ENCODE results near the gene NELFB.

Gene NELFB

DNA sequence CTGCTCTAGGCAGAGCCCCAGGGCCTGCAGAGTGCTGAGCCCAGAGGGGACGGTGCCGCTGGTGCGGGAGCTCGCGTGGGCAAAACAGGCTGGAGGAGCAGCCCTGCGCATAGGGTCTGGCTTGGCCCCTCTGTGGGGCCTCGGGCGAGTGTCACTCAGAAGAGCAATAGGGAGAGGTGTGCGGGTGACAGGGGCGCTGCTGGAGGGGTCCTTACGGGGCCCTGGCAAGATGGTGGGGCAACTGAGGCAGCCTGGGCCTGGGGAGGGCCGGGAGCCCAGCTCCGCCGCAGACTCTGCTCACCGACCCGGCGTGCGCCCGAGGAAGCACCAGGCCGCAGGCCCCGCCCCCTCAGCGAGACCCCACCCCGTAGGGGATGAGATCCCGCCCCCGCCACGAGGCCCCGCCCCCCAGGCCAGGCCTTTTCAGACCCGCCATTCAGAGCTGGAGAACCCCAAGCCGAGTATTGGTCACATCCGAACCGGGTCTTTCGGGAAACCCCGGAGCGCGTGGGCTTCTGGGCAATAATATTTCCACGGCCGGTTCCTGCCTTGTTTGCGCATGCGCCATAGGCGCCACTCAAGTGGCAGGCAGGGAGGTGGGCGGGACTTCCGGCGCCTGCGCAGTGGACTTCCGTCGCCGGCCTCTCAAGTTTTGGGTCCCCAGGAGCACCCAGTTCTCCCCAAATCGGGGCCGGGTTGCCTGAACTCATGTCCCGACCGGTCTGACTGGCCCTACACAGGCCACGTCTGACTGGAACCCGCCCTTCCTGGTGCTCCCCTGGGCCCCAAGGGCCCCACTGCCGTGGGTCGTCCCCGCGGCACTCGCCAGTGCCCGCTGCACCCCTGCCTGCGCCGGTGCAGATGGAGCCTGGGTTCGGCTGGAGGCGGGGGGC, 31.8 kb upstream of the NELFB start:
- DNase-seq (ENCODE audit: low spot score): peak; percentile 97

DNA sequence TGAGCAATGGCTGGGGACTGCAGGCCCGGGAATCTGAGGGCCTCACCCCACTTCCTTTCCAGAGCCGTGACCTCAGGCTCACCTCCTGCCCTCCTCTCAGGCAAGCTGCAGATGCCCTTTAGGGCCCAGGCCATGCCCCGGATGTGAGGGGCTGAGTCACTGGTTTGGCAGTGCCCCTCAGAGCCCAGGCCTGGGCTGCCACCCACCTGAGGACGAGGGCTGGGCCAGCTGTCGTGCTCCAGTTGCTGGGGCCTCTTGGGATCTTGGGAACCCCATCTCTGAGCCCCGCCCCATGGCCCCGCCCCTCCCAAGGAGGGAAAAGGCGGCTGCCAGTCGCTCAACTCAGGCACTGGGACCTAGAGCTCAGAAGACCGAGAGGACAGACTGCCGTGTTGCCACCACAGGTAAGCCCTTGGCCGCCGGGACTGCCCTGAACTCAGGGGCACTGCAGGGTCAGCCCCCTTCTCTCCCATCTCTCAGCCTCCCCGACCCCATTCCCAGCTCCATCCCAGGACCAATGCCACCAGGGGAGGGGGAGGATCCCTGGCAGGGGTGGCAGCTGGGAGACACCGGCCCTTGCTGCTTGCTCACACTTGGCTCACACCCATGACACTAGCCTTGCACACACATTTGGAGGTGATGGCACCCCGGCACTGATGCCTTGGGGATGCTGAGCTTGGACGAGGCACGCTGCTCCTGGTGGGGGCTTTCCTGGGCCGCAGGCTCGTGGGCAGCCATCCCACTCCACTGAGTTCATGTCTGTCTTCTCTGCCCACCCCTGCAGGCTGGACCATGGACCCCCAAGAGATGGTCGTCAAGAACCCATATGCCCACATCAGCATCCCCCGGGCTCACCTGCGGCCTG, 30.1 kb upstream of the NELFB start, which contains the start of gene CYSRT1:
CYSRT1 (plus strand) TSS at position 345 of the 865 bp plus-strand sequence; CDS start at position 793, 448 bp downstream.
- DNase-seq (ENCODE audit: low spot score): no peak

DNA sequence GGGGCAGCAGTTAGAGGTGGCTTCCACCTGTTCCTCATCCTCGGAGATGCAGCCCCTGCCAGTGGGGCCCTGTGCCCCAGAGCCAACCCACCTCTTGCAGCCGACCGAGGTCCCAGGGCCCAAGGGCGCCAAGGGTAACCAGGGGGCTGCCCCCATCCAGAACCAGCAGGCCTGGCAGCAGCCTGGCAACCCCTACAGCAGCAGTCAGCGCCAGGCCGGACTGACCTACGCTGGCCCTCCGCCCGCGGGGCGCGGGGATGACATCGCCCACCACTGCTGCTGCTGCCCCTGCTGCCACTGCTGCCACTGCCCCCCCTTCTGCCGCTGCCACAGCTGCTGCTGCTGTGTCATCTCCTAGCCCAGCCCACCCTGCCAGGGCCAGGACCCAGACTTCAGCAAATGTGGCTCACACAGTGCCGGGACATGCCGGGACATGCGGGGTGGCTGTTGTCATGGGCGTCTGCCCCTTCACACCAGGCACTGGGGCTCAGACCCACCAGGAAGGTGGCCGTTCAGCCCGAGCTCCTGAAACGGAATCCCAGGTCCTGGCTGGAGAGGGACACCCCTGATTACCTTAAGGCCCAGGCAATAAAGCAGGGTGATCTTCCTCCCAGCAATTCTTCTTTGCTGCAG, 29.3 kb upstream of the NELFB start:
- DNase-seq (ENCODE audit: low spot score): no peak

DNA sequence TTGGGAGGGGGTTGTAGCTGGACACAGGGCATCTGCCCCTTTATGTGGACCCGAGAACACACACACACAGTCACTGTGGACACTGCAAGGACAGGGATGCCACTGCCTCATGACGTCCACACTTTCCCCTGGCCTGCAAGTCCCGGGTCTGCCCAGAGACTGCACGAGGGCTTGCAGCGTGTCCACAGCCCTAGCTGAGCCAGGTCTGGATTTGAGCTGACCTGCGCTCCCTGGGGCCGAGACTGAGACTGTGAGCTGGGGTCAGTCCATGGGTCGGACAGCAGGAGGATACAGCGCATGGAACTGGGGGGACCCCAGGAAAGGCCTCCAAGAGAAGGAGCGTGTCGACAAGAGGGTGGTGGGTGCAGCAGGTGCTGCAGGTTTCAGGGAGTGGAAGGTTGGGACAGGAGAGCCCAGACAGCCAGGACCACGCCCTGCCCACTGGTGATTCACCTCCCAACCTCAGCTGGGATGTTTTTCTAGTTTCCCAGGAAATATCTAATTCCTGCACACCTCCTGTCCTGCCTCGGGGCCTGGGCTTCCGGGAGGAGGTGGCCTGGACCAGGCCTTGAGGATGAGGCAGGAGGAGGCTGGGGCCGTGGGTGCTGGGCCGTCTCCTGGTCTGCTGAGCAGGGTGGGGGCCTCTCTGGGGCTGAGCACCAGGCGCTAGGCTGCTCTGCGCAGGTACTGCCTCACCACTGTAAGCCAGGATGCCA, 28.6 kb upstream of the NELFB start:
- no peak for DNase-seq (ENCODE audit: low spot score)

DNA sequence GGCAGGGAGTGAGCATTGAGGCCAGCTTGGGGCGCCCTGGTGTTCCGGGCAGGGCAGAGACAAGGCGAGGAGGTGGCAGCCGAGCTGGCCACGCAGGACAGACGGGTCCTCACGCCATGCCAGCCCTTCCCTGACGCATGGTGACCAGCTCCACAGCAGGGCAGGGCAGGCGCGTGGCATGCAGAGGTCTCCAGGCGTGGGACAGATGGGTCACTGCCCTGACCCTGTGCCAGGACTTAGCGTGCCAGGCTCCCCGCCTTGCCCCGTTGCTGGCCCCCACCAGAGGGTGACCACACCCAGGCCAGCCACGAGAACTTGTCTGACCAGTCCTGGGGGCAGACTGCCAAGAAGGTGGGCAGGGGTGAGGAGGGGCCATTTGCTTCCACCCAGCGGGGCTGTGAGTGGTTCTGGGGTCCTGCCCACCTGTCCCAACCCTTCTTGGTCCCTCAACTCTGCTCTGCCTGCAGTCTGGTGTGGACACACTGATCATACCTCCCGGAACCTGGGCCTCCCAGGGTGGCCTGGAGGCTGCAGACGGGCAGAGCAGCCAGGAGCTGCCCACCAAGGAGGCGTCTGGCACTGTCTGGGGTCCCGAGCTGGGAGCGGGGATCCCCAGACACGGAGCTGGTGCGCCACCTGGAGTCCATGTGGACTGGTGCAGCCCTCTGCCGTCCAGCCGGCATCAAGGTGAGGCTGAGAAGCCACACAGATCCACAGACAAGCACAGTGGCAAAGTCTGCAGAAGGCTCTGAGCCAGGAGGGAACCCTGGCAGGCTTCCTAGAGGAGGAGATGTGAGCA, 27.9 kb upstream of the NELFB start, which contains the start of gene RNF224:
RNF224 (plus strand) TSS at position 449 of the 799 bp plus-strand sequence. CDS start 834 bp downstream, outside the sequence.
- peak; percentile 80 for DNase-seq (ENCODE audit: low spot score)

DNA sequence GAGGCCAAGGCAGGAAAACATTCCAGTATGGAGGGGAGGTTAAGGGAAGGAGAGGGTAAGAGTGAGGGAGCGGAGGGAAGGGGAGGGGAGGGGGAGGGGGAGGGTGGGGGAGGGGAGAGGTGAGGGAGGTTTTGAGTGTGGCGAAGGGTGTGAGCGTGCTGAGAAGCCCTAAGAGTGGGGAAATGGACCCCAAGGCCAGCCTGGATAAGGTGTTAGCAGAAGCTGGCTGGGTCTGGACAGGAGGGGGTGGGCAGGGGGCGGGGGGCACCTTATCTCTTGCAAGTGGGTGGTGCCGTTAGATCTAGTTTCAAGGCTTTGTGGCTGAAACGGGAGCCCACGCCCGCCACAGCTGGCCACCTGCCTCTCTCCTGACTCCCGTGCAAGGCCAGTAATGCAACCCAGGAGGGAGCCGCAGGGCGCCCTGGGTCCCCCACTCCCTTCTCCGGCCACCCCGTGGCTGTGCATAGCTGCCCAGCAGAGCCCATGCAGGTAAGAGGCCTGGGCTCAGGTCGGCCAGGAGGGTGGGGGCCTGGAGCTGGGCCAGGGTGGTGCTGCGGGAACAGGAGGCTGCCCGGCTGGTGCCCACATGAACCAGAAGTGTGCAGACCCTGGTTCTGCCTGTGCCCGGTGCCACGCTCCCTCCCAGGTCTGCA, 27.1 kb upstream of the NELFB start:
- DNase-seq (ENCODE audit: low spot score): no peak

DNA sequence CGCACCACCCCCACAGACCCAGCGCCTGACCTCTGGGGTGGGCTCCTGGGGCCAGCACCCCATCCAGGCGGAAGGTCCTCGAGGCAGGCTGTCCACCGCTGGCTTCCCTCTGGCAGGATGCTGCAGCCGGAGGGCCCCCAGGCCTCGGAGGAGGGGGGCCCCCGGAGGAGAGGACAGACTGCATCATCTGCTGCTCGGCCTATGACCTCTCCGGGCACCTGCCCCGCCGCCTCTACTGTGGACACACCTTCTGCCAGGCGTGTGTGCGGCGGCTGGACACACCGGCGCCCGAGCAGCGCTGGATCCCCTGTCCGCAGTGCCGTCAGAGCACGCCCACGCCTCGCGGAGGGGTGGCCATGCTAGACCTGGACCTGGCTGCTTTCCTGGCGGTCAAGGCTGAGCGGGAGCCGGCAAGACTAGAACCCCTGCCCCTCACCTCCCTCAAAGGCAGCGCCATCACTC, 26.6 kb upstream of the NELFB start:
- DNase-seq (ENCODE audit: low spot score): no peak

DNA sequence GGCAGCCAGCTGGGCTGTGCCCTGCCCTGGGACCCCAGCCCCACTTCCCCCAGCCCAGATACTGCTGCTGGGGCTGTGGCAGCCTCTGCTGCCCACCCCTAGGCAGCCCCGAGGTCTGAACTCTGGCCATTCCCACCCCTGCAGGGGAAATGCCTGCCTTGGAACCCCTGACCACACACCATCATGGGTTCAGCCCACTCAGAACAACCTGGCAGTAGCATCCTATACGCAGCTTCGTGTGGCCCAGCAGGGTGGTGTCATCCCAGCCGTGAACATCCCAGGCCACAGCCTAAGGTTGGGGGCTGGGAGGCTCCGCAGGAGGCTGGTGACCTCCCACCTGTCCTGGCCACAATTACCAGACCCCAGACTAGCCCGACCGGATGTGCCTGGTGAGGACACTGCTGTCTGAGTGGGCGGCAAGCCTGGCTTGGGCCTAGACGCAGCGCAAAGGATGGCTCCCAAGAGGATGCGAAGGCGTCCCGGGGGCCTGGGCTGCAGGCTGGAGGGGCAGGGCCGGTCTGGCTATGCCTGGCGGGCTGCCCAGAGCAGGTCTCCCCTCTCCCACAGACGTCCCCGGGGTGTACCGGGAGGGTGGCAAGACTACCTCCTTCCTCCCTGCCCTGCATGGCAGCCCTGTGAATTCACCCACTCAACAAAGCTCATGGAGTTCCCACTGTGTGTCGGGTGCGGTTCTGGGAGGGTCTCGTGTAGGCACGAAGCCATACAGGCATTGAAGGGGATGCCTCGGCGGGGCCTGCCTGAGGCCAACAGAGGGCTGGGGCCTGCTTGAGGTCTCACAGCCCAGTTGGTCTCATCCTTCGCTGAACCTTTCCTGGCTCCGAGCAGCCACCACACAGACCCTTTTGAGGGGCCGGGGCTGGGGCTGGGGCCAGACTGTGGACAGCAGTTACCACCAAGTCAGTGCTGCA, 25.9 kb upstream of the NELFB start:
- no peak for DNase-seq (ENCODE audit: low spot score)

DNA sequence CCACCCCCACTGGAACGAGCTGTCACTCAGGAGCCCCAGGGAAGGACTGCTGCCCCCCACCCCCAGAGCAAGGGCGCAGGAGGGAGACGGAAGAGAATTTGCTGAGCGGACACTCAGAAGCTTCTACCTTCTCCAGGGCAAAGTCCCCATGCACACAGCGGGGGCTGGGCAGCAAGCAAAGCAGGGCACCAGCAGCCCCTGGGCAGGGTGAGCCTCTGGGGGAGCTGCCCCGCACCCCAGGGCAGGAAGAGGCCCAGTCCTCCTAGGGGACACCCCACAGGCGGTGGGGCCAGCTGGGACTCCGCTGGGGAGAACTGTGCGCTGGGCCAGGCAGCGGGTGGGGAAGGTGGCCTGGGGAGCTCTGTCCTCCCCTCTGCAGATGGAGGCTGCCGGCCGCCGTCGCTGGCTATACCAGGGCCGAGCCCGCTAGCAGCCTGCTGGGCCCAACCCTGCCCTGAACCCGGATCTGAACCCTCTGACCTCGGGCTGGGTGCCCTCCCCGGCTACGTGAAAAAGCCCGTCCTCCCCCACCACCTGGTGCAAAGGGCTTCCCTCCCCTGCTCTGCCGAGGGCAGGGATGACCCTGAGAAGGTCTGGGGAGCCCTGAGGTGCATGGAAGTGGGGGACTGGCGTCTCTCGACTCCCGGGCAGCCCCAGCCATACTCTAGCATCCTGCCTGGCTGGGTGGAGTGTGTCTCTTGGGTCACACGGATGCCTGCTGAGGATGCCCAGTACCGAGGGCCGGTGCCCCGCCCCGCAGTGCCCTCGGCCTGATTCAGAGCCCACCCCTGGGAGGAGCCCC, 25.0 kb upstream of the NELFB start:
- no peak for DNase-seq (ENCODE audit: low spot score)

DNA sequence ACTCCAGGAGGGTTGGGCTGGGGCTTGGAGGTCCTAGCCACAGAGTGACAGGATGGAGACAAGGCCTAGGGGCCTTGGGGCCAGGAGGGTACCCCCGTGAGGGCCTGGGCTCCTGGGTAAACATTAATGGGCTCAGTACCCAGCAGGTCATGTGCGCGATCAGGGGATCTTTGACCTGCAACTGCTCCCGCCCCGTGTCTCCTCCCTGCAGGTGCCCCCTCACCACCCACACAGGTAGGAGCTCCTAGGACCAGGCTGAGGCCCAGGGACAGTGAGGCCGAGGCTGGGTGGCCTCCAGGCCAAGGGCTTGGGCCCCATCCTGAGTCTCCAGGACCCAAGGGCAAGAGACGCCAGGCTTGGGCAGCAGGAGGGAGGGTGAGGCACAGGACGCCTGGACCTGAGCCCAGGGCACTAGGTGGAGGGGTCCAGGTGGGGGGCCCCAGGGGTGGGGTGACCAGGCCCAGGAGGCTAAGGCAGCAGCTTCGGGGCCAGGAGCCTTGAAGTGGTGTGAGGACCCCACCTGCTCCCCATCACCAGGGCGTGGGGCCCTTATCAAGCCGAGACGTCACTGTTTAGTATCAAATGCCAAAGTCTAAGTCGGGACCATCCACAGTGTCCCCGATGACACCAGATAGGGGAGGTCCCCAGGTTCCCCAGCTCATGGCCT, 24.3 kb upstream of the NELFB start, which contains the start of gene SLC34A3:
SLC34A3 (plus strand) TSS at position 197 of the 667 bp plus-strand sequence. CDS start 802 bp downstream, outside the sequence.
- no peak for DNase-seq (ENCODE audit: low spot score)

DNA sequence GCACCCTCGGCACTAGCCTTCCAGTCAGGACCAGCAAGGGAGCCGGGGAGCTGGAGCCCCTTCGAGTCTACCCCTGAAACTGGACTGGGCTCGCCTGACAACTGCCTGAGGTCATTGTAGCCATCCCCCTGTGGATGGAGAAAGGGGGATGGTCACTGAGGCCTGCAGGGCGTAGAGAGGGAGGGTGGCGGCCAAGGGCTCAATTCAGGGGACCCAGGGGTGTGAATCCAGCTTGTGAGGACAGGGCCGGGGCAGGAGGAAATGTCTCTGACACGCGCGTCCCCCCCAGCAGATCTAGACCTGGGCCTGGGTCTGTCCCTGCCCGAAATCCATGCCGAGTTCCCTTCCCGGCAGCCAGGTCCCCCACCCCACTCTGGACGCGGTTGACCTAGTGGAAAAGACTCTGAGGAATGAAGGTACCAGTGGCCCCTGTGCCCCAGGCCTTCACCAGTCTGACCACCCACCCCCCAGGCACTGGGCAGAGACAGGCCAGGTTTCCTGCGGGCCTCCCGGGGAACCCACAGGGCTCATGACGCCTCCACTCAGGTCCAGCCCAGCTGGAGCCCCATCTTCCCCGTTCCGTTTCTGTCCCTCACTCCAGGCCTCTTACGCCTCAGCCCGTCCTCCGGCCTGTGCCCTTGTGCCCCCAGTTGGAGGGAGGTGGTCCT, 23.6 kb upstream of the NELFB start:
- DNase-seq (ENCODE audit: low spot score): no peak

DNA sequence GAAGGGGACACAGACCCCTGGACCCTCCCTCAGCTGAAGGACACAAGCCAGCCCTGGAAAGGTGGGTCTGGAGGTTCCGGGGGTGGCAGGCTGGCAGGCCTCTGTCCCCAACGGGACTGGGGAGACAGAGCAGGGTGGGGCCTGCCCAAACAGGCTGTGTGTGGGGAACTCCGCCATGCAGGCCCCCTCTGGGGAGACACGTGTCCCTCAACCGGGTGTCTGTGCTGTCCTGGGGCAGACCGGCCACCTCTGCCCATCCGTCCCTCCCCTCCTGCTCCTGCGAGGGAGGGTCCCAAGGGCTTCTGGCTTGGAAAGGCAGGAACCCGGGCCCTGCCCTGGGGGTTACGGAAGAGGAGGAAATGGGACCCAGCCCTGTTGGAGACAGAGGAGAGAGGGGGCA, 23.0 kb upstream of the NELFB start:
- no peak for DNase-seq (ENCODE audit: low spot score)

DNA sequence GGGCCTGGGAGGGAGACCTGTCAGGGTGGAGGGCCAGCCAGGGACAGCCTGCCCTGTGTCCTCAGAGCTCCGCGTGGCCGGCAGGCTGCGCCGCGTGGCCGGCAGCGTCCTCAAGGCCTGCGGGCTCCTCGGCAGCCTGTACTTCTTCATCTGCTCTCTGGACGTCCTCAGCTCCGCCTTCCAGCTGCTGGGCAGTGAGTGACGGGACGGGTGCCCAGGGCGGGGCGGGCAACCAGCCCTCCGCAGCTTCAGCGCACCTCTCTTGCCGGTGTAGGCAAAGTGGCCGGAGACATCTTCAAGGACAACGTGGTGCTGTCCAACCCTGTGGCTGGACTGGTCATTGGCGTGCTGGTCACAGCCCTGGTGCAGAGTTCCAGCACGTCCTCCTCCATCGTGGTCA, 22.6 kb upstream of the NELFB start:
- DNase-seq (ENCODE audit: low spot score): no peak

DNA sequence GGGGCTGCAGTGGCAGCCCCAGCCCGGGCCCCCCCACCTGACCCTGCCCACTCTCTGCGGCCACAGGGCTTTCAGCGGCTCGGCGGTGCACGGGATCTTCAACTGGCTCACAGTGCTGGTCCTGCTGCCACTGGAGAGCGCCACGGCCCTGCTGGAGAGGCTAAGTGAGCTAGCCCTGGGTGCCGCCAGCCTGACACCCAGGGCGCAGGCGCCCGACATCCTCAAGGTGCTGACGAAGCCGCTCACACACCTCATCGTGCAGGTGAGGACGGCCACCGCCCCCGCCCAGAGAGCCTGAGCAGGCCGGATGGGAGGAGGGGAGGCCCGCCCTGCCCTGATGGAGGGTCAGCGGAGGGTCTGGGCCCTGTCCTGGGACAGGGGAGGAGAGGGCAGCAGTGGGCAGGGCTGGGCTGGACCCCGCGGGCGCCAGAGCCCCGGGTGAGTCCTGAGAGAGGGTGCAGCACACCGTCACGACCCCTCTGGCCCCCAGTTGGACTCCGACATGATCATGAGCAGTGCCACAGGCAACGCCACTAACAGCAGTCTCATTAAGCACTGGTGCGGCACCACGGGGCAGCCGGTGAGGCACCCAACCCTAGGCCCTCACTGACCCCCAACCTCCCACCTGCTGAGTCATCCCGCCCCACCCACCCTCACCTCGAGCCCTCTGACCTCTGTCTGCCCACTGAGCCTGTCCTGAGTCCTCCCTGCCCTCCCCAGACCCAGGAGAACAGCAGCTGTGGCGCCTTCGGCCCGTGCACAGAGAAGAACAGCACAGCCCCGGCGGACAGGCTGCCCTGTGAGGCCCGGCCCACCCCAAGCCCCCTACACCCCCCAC, 21.8 kb upstream of the NELFB start:
- DNase-seq (ENCODE audit: low spot score): no peak

DNA sequence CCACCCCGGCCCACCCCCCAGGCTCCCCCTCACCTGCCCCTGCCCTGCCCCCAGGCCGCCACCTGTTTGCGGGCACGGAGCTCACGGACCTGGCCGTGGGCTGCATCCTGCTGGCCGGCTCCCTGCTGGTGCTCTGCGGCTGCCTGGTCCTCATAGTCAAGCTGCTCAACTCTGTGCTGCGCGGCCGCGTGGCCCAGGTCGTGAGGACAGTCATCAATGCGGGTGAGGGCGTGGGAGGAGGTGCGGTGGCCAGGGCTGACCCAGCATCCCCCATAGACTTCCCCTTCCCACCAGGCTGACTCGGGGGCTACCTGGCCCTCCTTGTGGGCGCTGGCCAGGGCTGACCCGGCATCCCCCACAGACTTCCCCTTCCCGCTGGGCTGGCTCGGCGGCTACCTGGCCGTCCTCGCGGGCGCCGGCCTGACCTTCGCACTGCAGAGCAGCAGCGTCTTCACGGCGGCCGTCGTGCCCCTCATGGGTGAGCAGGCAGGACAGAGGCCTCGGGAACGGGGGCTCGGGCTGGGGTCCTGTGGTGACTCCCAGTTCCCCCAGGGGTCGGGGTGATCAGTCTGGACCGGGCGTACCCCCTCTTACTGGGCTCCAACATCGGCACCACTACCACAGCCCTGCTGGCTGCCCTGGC, 21.0 kb upstream of the NELFB start:
- no peak for DNase-seq (ENCODE audit: low spot score)

Measured in SW480 (cell line).